Ishikawa (cell line): ENCODE data around the gene RBMS3.

ENCODE experiments used
- CEBPB ChIP-seq: IDR thresholded peaks from 2 replicates; pipeline ENCODE4 v1.6.1; 2012
- CREB1 ChIP-seq: IDR thresholded peaks from 2 replicates; pipeline ENCODE4 v1.6.1; 2012; ENCODE audit warnings: low read depth
- EGR1 ChIP-seq: IDR thresholded peaks from 2 replicates; pipeline ENCODE4 v1.6.1; 2012
- EP300 ChIP-seq: IDR thresholded peaks from 2 replicates; pipeline ENCODE4 v1.6.1; 2012; ENCODE audit warnings: borderline replicate concordance
- FOXM1 ChIP-seq: IDR thresholded peaks from 2 replicates; pipeline ENCODE4 v1.6.1; 2012; ENCODE audit warnings: low read depth, borderline replicate concordance
- RAD21 ChIP-seq: IDR thresholded peaks from 2 replicates; pipeline ENCODE4 v1.6.1; 2012; ENCODE audit warnings: low read depth
- TCF12 ChIP-seq: IDR thresholded peaks from 2 replicates; pipeline ENCODE4 v1.6.1; 2012; ENCODE audit warnings: low read depth
- ZBTB7A ChIP-seq: IDR thresholded peaks from 2 replicates; pipeline ENCODE4 v1.6.1; 2012; ENCODE audit warnings: low read depth
- TF ChIP-seq, protein P1 (sequence below): IDR thresholded peaks from 2 replicates; pipeline ENCODE4 v1.6.1; 2012
- TF ChIP-seq, protein P2 (sequence below): IDR thresholded peaks from 2 replicates; pipeline ENCODE4 v1.6.1; 2012; ENCODE audit warnings: low read depth, mild to moderate bottlenecking

DNA sequence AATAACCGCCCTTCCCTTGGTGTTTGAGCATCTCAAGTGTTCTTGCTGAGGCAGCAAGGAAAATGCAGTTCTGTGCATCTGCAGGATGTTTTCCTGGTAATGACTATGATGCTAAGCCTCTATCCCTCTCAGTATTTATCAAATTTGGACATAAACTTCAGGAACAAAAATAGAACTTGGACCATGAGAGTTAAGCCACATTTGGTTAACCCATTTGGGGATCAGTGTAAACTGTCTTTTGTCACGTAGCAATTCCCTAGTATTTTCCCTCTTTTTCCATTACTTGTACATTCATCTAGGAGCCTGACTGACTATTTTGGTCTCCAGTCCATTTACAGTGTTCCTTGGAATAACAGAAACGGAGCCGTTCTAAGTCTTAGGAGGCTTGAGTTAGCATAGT, 250.8 kb downstream of the RBMS3 start:
- TF ChIP-seq, protein P1, sequence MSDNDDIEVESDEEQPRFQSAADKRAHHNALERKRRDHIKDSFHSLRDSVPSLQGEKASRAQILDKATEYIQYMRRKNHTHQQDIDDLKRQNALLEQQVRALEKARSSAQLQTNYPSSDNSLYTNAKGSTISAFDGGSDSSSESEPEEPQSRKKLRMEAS, result no peak
- TF ChIP-seq FOXM1 (no peak), EP300 (no peak), TCF12 (no peak), CEBPB (no peak), CREB1 (no peak; the same call in 1 of the 2 replicates), EGR1 (no peak), RAD21 (no peak), ZBTB7A (no peak)
- TF ChIP-seq, protein P2, sequence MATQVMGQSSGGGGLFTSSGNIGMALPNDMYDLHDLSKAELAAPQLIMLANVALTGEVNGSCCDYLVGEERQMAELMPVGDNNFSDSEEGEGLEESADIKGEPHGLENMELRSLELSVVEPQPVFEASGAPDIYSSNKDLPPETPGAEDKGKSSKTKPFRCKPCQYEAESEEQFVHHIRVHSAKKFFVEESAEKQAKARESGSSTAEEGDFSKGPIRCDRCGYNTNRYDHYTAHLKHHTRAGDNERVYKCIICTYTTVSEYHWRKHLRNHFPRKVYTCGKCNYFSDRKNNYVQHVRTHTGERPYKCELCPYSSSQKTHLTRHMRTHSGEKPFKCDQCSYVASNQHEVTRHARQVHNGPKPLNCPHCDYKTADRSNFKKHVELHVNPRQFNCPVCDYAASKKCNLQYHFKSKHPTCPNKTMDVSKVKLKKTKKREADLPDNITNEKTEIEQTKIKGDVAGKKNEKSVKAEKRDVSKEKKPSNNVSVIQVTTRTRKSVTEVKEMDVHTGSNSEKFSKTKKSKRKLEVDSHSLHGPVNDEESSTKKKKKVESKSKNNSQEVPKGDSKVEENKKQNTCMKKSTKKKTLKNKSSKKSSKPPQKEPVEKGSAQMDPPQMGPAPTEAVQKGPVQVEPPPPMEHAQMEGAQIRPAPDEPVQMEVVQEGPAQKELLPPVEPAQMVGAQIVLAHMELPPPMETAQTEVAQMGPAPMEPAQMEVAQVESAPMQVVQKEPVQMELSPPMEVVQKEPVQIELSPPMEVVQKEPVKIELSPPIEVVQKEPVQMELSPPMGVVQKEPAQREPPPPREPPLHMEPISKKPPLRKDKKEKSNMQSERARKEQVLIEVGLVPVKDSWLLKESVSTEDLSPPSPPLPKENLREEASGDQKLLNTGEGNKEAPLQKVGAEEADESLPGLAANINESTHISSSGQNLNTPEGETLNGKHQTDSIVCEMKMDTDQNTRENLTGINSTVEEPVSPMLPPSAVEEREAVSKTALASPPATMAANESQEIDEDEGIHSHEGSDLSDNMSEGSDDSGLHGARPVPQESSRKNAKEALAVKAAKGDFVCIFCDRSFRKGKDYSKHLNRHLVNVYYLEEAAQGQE, result no peak
